ENCODE measurements around the gene PRR20G.

DNA sequence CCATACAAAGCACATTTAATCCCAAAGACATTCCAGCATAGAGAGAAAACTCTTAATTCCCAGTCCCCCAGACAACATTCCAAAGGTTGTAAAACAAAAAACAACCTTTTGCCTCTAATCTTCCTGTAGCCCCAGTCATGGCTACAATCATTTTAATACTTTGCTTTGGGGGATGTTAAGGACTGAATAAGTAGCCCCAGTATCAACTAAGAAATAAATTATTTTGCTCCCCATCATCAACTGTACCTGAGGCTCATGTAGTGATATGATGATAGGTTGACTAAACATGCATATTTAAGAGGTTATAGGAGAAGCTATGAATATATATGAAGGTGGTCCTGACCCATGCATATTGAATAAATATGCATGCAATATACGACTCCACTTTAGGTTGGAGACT lies 40.6 kb downstream of the PRR20G start:
- TF ChIP-seq POLR2A (IDR thresholded peaks at IDR 0.05; ENCODE audit: low read length), result no peak
- TF ChIP-seq GATA1 (IDR thresholded peaks at IDR 0.05; ENCODE audit: low read depth, low read length), result no peak

All from erythroblast (primary cell).